ENCODE data around the gene CDCA5. TPM values are rescaled to one million over a fixed set of nuclear protein-coding genes. Genes with fewer than 3 reads are reported as not detected.

The CDCA5 gene
- polyA plus RNA-seq, 3 donors, result 0.20 to 0.28 TPM; not detected in 1

GRCh38 chr11:65114538-65115171, 30.8 kb upstream of the CDCA5 start:
- Histone ChIP-seq H3K4me1 (ENCODE audit: control insufficient read depth in 1 of 2, insufficient read depth in 2 of 2, low read length in 2 of 2) (peaks cover 38 to 54% of the 10 kb centered on the region in 2 donors), H4K20me1 (ENCODE audit: insufficient read depth, low read length) (peaks cover 36% of the 10 kb centered on the region), H3K9ac (ENCODE audit: insufficient read depth, low read length, poor library complexity, severe bottlenecking) (no peak overlapping the region), H3K9me3 (replicated peaks in 1 of 2; ENCODE audit: control insufficient read depth in 1 of 2, insufficient read depth in 1 of 2, low read length in 2 of 2) (no peaks in the 10 kb centered on the region), H3K36me3 (replicated peaks in 1 of 2; ENCODE audit: control insufficient read depth in 1 of 2, insufficient read depth in 2 of 2, low read length in 2 of 2) (peaks cover 15 to 20% of the 10 kb centered on the region in 2 donors), H3K79me2 (ENCODE audit: insufficient read depth, low read length) (peaks cover 18% of the 10 kb centered on the region), H3K4me3 (replicated peaks in 1 of 3; ENCODE audit: low read depth in 2 of 3, low read length in 3 of 3) (no peak overlapping the region), H3K27me3 (ENCODE audit: control insufficient read depth in 2 of 2, insufficient read depth in 2 of 2, low read length in 2 of 2) (peaks cover 0 to 15% of the 10 kb centered on the region in 2 donors), H2AFZ (ENCODE audit: insufficient read depth, low read depth, low read length, poor library complexity, severe bottlenecking) (no peak overlapping the region), H3K4me2 (replicated peaks; ENCODE audit: extremely low read depth, low read length, poor library complexity, severe bottlenecking) (no peak overlapping the region), H3K27ac (ENCODE audit: low read depth in 1 of 2, low read length in 2 of 2) (no peak overlapping the region)
- peak overlapping the region in 1 of 7 donors; percentile 35 for H3K27ac Mint-ChIP-seq
- 94% methylated on average over 9 of the region's 11 CpGs for WGBS (ENCODE audit: insufficient coverage)
- no peak overlapping the region for H3K4me3 Mint-ChIP-seq
- H3K4me1 Mint-ChIP-seq, result peaks cover 49% of the 10 kb centered on the region
- H3K36me3 Mint-ChIP-seq, result peaks cover 25 to 30% of the 10 kb centered on the region in 2 donors
- H3K27me3 Mint-ChIP-seq (ENCODE audit: low read depth in 3 of 3), result peaks cover 13 to 22% (median 15%) of the 10 kb centered on the region in 3 donors
- peaks cover 0 to 6% (median 0%) of the 10 kb centered on the region in 7 donors for H3K9me3 Mint-ChIP-seq
- TF ChIP-seq, protein P1, sequence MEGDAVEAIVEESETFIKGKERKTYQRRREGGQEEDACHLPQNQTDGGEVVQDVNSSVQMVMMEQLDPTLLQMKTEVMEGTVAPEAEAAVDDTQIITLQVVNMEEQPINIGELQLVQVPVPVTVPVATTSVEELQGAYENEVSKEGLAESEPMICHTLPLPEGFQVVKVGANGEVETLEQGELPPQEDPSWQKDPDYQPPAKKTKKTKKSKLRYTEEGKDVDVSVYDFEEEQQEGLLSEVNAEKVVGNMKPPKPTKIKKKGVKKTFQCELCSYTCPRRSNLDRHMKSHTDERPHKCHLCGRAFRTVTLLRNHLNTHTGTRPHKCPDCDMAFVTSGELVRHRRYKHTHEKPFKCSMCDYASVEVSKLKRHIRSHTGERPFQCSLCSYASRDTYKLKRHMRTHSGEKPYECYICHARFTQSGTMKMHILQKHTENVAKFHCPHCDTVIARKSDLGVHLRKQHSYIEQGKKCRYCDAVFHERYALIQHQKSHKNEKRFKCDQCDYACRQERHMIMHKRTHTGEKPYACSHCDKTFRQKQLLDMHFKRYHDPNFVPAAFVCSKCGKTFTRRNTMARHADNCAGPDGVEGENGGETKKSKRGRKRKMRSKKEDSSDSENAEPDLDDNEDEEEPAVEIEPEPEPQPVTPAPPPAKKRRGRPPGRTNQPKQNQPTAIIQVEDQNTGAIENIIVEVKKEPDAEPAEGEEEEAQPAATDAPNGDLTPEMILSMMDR (IDR thresholded peaks at IDR 0.05), result no peak
- intact Hi-C loops (cut with micrococcal nuclease), result loop anchor here in 1 of 2 donors (5.0 kb wide), 2 partner anchors 68 to 102 kb away; partner anchors contain the start of genes ARL2 and CAPN1
- DNase-seq, result no peak

DNA sequence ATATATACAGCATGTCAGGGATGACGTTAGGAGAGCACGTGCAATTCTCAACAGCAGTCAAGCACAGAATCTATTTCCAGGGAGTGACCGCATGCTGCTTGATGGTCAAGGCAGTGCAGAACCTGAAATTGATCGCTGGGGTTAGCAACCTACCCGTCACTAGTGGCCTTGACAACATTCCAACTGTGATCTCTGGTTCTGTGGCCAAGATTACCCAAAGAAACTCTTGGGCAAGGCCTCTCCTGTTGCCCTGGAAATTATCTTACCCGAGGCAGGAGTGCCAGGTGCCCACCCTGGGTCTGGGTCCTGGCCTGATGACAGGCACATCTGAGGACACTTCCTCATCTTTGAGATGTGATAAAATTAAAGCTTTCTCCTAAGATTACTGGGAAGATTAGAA, 30.0 kb upstream of the CDCA5 start:
- peaks cover 38 to 54% of the 10 kb centered on the region in 2 donors for H3K4me1 ChIP-seq (ENCODE audit: control insufficient read depth in 1 of 2, insufficient read depth in 2 of 2, low read length in 2 of 2)
- H3K4me2 ChIP-seq (replicated peaks; ENCODE audit: extremely low read depth, low read length, poor library complexity, severe bottlenecking), result no peak overlapping the region
- no peak overlapping the region for H3K9ac ChIP-seq (ENCODE audit: insufficient read depth, low read length, poor library complexity, severe bottlenecking)
- H3K79me2 ChIP-seq (ENCODE audit: insufficient read depth, low read length), result peaks cover 16% of the 10 kb centered on the region
- Mint-ChIP-seq H3K27me3 (ENCODE audit: low read depth in 3 of 3) (peaks cover 13 to 22% (median 15%) of the 10 kb centered on the region in 3 donors), H3K4me3 (peak overlapping the region in 1 of 2 donors; percentile 76), H3K4me1 (peaks cover 47% of the 10 kb centered on the region), H3K9me3 (peaks cover 0 to 6% (median 0%) of the 10 kb centered on the region in 7 donors), H3K27ac (no peak overlapping the region), H3K36me3 (peaks cover 27 to 30% of the 10 kb centered on the region in 2 donors)
- H3K4me3 ChIP-seq (replicated peaks in 1 of 3; ENCODE audit: low read depth in 2 of 3, low read length in 3 of 3), result no peak overlapping the region
- TF ChIP-seq, protein P1 (IDR thresholded peaks at IDR 0.05), result no peak
- no peak overlapping the region for H3K27ac ChIP-seq (ENCODE audit: low read depth in 1 of 2, low read length in 2 of 2)
- WGBS (ENCODE audit: insufficient coverage), result 84% methylated on average over 4 of the region's 6 CpGs
- H3K36me3 ChIP-seq (replicated peaks in 1 of 2; ENCODE audit: control insufficient read depth in 1 of 2, insufficient read depth in 2 of 2, low read length in 2 of 2), result peaks cover 17 to 20% of the 10 kb centered on the region in 2 donors
- peaks cover 0 to 15% of the 10 kb centered on the region in 2 donors for H3K27me3 ChIP-seq (ENCODE audit: control insufficient read depth in 2 of 2, insufficient read depth in 2 of 2, low read length in 2 of 2)
- DNase-seq, result no peak
- no peaks in the 10 kb centered on the region for H3K9me3 ChIP-seq (replicated peaks in 1 of 2; ENCODE audit: control insufficient read depth in 1 of 2, insufficient read depth in 1 of 2, low read length in 2 of 2)
- intact Hi-C loops (cut with micrococcal nuclease), result loop anchor here in 1 of 2 donors (5.0 kb wide), 2 partner anchors 68 to 102 kb away; partner anchors contain the start of genes ARL2 and CAPN1
- H4K20me1 ChIP-seq (ENCODE audit: insufficient read depth, low read length), result peaks cover 36% of the 10 kb centered on the region
- H2AFZ ChIP-seq (ENCODE audit: insufficient read depth, low read depth, low read length, poor library complexity, severe bottlenecking), result no peak overlapping the region

Measured in CD14-positive monocyte (primary cell).